ENCODE results near the gene OBSCN.

Gene OBSCN

DNA sequence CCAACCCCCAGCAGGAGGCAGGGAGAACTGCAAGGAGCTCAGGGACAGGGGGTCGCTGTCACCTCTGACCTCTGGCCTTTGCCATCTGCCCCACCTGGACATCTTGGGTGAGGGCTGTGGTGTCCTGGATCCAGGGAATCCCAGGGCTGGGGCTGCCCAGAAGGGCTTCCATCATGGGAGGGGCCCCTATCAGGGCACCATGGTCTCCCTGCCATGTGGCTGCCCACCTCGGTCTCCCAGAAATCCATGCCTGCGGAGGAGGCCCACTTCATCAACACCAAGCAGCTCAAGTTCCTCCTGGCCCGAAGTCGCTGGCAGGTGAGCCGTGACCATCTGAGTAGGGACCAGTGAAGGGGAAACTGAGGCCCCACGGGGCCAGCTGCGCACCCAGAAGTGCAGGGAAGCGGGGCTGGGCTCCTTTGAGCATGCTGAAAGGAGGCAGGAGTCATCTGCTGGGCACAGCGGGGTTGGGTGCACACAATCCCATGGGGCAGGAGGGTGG is 162.6 kb downstream of the OBSCN start:
- TF ChIP-seq TAF1 (IDR thresholded peaks at IDR 0.05; ENCODE audit: borderline replicate concordance, insufficient read depth, low read length), result no peak
- no peak for TF ChIP-seq SIN3A (IDR thresholded peaks at IDR 0.05; ENCODE audit: borderline replicate concordance, insufficient read depth, low read length)
- TF ChIP-seq, protein P1, sequence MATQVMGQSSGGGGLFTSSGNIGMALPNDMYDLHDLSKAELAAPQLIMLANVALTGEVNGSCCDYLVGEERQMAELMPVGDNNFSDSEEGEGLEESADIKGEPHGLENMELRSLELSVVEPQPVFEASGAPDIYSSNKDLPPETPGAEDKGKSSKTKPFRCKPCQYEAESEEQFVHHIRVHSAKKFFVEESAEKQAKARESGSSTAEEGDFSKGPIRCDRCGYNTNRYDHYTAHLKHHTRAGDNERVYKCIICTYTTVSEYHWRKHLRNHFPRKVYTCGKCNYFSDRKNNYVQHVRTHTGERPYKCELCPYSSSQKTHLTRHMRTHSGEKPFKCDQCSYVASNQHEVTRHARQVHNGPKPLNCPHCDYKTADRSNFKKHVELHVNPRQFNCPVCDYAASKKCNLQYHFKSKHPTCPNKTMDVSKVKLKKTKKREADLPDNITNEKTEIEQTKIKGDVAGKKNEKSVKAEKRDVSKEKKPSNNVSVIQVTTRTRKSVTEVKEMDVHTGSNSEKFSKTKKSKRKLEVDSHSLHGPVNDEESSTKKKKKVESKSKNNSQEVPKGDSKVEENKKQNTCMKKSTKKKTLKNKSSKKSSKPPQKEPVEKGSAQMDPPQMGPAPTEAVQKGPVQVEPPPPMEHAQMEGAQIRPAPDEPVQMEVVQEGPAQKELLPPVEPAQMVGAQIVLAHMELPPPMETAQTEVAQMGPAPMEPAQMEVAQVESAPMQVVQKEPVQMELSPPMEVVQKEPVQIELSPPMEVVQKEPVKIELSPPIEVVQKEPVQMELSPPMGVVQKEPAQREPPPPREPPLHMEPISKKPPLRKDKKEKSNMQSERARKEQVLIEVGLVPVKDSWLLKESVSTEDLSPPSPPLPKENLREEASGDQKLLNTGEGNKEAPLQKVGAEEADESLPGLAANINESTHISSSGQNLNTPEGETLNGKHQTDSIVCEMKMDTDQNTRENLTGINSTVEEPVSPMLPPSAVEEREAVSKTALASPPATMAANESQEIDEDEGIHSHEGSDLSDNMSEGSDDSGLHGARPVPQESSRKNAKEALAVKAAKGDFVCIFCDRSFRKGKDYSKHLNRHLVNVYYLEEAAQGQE (IDR thresholded peaks at IDR 0.05; ENCODE audit: insufficient read depth in 1 of 2, low read depth in 2 of 2, low read length in 2 of 2), result no peak
- TF ChIP-seq FOXP2 (optimal IDR thresholded peaks at IDR 0.05; ENCODE audit: borderline replicate concordance, extremely low read depth, extremely low read length, insufficient read depth), result no peak
- no peak for TF ChIP-seq POLR2AphosphoS5 (IDR thresholded peaks at IDR 0.05; ENCODE audit: low read depth, low read length)

DNA sequence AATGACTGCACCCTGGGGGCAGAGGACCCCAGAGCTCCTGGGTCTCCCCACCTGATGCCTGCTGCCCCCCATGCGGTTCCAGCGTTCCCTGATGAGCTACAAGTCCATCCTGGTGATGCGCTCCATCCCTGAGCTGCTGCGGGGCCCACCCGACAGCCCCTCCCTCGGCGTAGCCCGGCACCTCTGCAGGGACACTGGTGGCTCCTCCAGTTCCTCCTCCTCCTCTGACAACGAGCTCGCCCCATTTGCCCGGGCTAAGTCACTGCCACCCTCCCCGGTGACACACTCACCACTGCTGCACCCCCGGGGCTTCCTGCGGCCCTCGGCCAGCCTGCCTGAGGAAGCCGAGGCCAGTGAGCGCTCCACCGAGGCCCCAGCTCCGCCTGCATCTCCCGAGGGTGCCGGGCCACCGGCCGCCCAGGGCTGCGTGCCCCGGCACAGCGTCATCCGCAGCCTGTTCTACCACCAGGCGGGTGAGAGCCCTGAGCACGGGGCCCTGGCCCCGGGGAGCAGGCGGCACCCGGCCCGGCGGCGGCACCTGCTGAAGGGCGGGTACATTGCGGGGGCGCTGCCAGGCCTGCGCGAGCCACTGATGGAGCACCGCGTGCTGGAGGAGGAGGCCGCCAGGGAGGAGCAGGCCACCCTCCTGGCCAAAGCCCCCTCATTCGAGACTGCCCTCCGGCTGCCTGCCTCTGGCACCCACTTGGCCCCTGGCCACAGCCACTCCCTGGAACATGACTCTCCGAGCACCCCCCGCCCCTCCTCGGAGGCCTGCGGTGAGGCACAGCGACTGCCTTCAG is 163.3 kb downstream of the OBSCN start:
- no peak for TF ChIP-seq TAF1 (IDR thresholded peaks at IDR 0.05; ENCODE audit: borderline replicate concordance, insufficient read depth, low read length)
- TF ChIP-seq FOXP2 (optimal IDR thresholded peaks at IDR 0.05; ENCODE audit: borderline replicate concordance, extremely low read depth, extremely low read length, insufficient read depth), result no peak
- no peak for TF ChIP-seq POLR2AphosphoS5 (IDR thresholded peaks at IDR 0.05; ENCODE audit: low read depth, low read length)
- TF ChIP-seq SIN3A (IDR thresholded peaks at IDR 0.05; ENCODE audit: borderline replicate concordance, insufficient read depth, low read length), result no peak
- TF ChIP-seq, protein P1 (IDR thresholded peaks at IDR 0.05; ENCODE audit: insufficient read depth in 1 of 2, low read depth in 2 of 2, low read length in 2 of 2), result no peak

DNA sequence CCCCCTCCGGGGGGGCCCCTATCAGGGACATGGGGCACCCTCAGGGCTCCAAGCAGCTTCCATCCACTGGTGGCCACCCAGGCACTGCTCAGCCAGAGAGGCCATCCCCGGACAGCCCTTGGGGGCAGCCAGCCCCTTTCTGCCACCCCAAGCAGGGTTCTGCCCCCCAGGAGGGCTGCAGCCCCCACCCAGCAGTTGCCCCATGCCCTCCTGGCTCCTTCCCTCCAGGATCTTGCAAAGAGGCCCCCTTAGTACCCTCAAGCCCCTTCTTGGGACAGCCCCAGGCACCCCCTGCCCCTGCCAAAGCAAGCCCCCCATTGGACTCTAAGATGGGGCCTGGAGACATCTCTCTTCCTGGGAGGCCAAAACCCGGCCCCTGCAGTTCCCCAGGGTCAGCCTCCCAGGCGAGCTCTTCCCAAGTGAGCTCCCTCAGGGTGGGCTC is 163.9 kb downstream of the OBSCN start:
- TF ChIP-seq SIN3A (IDR thresholded peaks at IDR 0.05; ENCODE audit: borderline replicate concordance, insufficient read depth, low read length) (no peak), FOXP2 (optimal IDR thresholded peaks at IDR 0.05; ENCODE audit: borderline replicate concordance, extremely low read depth, extremely low read length, insufficient read depth) (no peak), POLR2AphosphoS5 (IDR thresholded peaks at IDR 0.05; ENCODE audit: low read depth, low read length) (no peak), TAF1 (IDR thresholded peaks at IDR 0.05; ENCODE audit: borderline replicate concordance, insufficient read depth, low read length) (no peak)
- TF ChIP-seq, protein P1 (IDR thresholded peaks at IDR 0.05; ENCODE audit: insufficient read depth in 1 of 2, low read depth in 2 of 2, low read length in 2 of 2), result no peak

DNA sequence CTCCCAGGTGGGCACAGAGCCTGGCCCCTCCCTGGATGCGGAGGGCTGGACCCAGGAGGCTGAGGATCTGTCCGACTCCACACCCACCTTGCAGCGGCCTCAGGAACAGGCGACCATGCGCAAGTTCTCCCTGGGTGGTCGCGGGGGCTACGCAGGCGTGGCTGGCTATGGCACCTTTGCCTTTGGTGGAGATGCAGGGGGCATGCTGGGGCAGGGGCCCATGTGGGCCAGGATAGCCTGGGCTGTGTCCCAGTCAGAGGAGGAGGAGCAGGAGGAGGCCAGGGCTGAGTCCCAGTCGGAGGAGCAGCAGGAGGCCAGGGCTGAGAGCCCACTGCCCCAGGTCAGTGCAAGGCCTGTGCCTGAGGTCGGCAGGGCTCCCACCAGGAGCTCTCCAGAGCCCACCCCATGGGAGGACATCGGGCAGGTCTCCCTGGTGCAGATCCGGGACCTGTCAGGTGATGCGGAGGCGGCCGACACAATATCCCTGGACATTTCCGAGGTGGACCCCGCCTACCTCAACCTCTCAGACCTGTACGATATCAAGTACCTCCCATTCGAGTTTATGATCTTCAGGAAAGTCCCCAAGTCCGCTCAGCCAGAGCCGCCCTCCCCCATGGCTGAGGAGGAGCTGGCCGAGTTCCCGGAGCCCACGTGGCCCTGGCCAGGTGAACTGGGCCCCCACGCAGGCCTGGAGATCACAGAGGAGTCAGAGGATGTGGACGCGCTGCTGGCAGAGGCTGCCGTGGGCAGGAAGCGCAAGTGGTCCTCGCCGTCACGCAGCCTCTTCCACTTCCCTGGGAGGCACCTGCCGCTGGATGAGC is 164.5 kb downstream of the OBSCN start:
- TF ChIP-seq SIN3A (IDR thresholded peaks at IDR 0.05; ENCODE audit: borderline replicate concordance, insufficient read depth, low read length), result no peak
- TF ChIP-seq POLR2AphosphoS5 (IDR thresholded peaks at IDR 0.05; ENCODE audit: low read depth, low read length), result no peak
- TF ChIP-seq TAF1 (IDR thresholded peaks at IDR 0.05; ENCODE audit: borderline replicate concordance, insufficient read depth, low read length), result no peak

DNA sequence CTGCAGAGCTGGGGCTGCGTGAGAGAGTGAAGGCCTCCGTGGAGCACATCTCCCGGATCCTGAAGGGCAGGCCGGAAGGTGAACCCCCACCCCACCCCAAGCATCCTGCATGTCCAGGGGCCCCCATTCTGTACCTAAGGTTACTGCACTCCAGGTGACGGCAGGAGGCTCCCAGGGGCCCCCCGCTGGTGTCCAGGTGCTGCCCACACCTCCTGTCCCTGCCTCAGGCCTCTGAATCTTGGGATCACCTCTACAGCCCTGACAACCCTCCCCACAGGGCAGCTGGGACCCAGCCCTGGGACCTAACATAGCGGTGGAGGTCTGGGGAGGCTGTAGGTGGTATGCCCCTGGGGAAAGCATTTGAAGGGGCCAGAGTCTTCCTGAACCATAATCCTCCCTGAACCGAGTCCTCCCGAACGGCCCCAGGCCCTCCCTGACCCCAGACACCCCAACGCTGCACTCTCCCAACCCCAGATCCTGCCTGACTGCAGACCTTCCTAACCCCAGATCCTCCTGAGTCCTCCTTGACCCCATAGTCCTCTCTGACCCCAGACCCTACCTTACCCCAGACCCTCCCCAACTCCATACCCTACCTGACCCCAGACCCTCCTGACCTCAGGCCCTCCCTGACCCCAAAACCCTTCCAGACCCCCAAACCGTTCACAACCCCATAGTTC is 165.3 kb downstream of the OBSCN start:
- TF ChIP-seq SIN3A (IDR thresholded peaks at IDR 0.05; ENCODE audit: borderline replicate concordance, insufficient read depth, low read length), result no peak
- TF ChIP-seq FOXP2 (optimal IDR thresholded peaks at IDR 0.05; ENCODE audit: borderline replicate concordance, extremely low read depth, extremely low read length, insufficient read depth), result no peak
